ENCODE measurements around the gene PRR23B.
"Not testable (repeated sequence)": the region's sequence is repeated elsewhere in the genome, so short reads cannot be mapped to it uniquely, and the experiment has no call there.

PRR23B gene

DNA sequence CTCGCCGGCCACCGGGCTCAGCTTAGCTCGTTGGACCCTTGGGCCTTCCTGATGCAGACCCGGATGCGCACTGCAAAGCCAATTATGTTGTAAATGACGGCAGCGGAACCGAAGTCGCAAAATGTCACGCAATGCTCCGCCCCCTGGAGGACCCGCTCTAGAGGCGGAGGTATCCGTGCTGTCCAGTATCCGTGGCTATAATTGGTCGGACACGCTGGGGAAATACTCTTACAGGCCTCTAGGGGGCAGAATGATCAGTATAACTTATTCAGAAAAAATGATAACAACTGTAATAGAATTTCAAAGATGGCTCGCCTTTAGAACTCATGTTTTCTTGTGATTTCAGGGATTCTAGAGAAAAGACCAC lies at the start of gene PRR23B:
Gene PRR23B, minus strand, starts transcription at position 59 of the 367 bp plus-strand sequence. CDS start 265 bp downstream, outside the sequence.
- Mint-ChIP-seq H3K27ac (ENCODE audit: low read depth) (no peak within 1 kb of the TSS), H3K4me3 (no peak within 1 kb of the TSS), H3K27me3 (peaks cover 29% of the 10 kb centered on the region), H3K36me3 (ENCODE audit: insufficient read depth) (no peaks in the 10 kb centered on the region), H3K9me3 (peaks cover 8% of the 10 kb centered on the region), H3K4me1 (no peaks in the 10 kb centered on the region)
- ATAC-seq (replicated peaks; ENCODE audit: extremely low read depth, poor library complexity, severe bottlenecking) (no peak), DNase-seq (ENCODE audit: low spot score in 2 of 2) (no peak)

DNA sequence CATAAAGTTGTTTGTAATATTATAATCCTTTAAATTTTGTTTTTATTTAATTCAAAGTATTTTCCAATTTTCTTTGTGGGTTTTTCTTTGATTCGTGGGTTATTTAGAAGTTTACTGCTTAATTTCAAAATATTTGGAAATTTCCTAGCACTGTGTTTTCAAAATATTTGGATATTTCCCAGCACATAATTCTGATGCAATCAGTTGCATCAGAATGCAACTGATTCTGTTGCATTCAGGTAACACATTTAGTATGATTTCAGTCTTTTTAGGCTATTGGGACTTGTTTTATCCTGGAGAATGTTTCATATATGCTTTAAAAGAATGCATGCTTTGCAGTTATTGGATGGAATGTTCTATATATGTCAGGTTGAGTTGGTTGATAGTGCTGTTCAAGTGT lies 42.2 kb upstream of the PRR23B start:
- Mint-ChIP-seq H3K36me3 (ENCODE audit: insufficient read depth) (no peaks in the 10 kb centered on the region), H3K9me3 (peaks cover 6% of the 10 kb centered on the region), H3K27me3 (peaks cover 13% of the 10 kb centered on the region), H3K4me1 (no peaks in the 10 kb centered on the region), H3K4me3 (no peak overlapping the region), H3K27ac (ENCODE audit: low read depth) (no peak overlapping the region)
- DNase-seq (ENCODE audit: low spot score in 2 of 2) (no peak), ATAC-seq (replicated peaks; ENCODE audit: extremely low read depth, poor library complexity, severe bottlenecking) (no peak)

DNA sequence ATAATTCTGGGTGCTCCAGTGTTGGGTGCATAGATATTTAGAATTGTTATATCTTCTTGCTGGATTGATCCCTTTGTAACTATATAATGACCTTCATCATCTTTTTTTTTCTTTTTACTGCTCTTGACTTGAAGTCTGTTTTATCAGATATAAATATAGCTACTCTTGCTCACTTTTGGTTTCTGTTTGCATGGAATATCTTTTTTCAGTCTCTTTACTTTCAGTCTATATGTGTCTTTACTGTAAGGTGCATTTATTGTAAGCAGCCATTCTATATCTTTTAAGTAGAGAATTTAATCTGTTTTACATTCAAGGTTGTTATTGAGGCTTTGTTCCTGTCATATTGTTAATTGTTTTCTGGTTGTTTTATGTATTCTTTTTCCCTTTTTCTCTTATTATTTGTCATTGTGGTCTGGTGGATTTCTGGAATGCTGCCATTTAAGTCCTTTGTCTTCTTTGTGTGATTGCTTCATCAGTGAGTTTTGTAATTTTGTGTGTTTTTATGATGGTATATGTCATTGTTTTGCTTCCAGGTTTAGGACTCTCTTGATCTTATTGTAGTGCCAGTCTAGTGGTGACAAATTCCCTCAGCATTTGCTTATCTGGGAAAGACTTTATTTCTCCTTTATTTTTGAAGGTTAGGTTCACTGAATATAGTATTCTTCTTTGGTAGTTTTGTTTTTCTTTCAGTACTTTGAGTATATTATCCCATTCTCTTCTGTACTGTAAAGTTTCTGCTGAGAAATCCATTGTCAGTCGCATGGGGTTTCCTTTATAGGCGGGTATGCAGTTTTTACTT lies 32.3 kb upstream of the PRR23B start:
- Mint-ChIP-seq H3K4me1 (no peaks in the 10 kb centered on the region), H3K4me3 (no peak overlapping the region), H3K27me3 (no peaks in the 10 kb centered on the region), H3K9me3 (peaks cover 18% of the 10 kb centered on the region), H3K27ac (ENCODE audit: low read depth) (no peak overlapping the region), H3K36me3 (ENCODE audit: insufficient read depth) (no peaks in the 10 kb centered on the region)
- DNase-seq (ENCODE audit: low spot score in 2 of 2) (no peak), ATAC-seq (replicated peaks; ENCODE audit: extremely low read depth, poor library complexity, severe bottlenecking) (no peak)

DNA sequence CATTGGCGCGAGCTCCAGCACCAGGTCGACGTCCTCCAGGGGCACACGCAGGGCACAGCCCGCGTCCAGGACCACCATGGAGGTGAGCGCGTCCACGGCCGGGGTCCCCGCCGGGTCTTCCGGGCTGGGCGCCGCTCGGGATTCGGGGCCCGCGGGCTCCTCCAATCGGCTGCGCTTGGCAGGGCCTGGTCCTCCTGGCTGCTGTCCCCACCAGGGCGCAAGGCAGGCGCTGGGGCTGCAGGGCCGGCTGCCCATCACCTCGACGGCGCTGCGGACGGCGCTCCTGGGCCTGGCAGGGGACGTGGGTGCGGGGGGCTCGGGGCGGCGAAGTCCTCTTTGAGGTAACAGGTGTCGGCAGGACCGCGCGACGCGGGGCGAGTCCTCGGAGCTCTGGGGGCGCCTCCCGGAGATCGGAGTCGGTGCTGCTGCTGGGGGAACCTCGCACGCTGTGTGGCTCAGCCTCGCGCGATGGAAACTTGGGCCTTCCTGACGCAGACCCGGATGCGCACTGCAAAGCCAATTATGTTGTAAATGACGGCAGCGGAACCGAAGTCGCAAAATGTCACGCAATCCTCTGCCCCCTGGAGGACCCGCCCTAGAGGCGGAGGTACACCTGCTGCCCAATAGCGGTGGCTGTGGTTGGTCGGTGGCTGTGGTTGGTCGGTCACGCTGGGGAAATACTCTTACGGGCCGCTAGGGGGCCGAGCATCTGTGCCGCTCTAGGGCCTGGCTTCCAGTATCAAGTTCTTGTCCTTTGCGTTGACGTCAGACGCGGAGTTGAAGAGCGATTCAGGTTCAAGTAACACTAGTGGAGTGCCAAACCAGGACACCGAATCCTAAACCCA lies 23.9 kb upstream of the PRR23B start, which contains the start of gene PRR23C:
Gene PRR23C, minus strand, starts transcription at position 527 of the 845 bp plus-strand sequence. Its CDS starts 272 bp downstream, at position 255.
- H3K27me3 Mint-ChIP-seq, result peaks cover 17% of the 10 kb centered on the region
- no peak within 1 kb of the TSS for H3K27ac Mint-ChIP-seq (ENCODE audit: low read depth)
- no peaks in the 10 kb centered on the region for H3K4me1 Mint-ChIP-seq
- DNase-seq (ENCODE audit: low spot score in 2 of 2), result no peak
- H3K9me3 Mint-ChIP-seq, result no peaks in the 10 kb centered on the region
- no peak within 1 kb of the TSS for H3K4me3 Mint-ChIP-seq
- no peak for ATAC-seq (replicated peaks; ENCODE audit: extremely low read depth, poor library complexity, severe bottlenecking)
- H3K36me3 Mint-ChIP-seq (ENCODE audit: insufficient read depth), result no peaks in the 10 kb centered on the region

GRCh38 chr3:139043554-139044365 lies 23.0 kb upstream of the PRR23B start:
- no peaks in the 10 kb centered on the region for H3K36me3 Mint-ChIP-seq (ENCODE audit: insufficient read depth)
- H3K4me1 Mint-ChIP-seq, result no peaks in the 10 kb centered on the region
- no peak for ATAC-seq (replicated peaks; ENCODE audit: extremely low read depth, poor library complexity, severe bottlenecking)
- no peak overlapping the region for H3K27ac Mint-ChIP-seq (ENCODE audit: low read depth)
- no peak for DNase-seq (ENCODE audit: low spot score in 2 of 2)
- H3K9me3 Mint-ChIP-seq, result no peaks in the 10 kb centered on the region
- H3K4me3 Mint-ChIP-seq, result no peak overlapping the region
- peaks cover 21% of the 10 kb centered on the region for H3K27me3 Mint-ChIP-seq

GRCh38 chr3:139037478-139037877 lies 16.8 kb upstream of the PRR23B start:
- DNase-seq (ENCODE audit: low spot score in 2 of 2) (no peak), ATAC-seq (replicated peaks; ENCODE audit: extremely low read depth, poor library complexity, severe bottlenecking) (no peak)
- no peak overlapping the region for H3K27ac Mint-ChIP-seq (ENCODE audit: low read depth)
- H3K36me3 Mint-ChIP-seq (ENCODE audit: insufficient read depth), result no peaks in the 10 kb centered on the region
- H3K27me3 Mint-ChIP-seq, result peaks cover 58% of the 10 kb centered on the region
- H3K4me3 Mint-ChIP-seq, result no peak overlapping the region
- no peaks in the 10 kb centered on the region for H3K9me3 Mint-ChIP-seq
- no peaks in the 10 kb centered on the region for H3K4me1 Mint-ChIP-seq

GRCh38 chr3:139032326-139033002 lies 11.7 kb upstream of the PRR23B start:
- no peaks in the 10 kb centered on the region for H3K4me1 Mint-ChIP-seq
- peaks cover 51% of the 10 kb centered on the region for H3K27me3 Mint-ChIP-seq
- no peaks in the 10 kb centered on the region for H3K36me3 Mint-ChIP-seq (ENCODE audit: insufficient read depth)
- H3K4me3 Mint-ChIP-seq, result no peak overlapping the region
- ATAC-seq (replicated peaks; ENCODE audit: extremely low read depth, poor library complexity, severe bottlenecking), result no peak
- H3K27ac Mint-ChIP-seq (ENCODE audit: low read depth), result no peak overlapping the region
- DNase-seq (ENCODE audit: low spot score in 2 of 2), result no peak
- H3K9me3 Mint-ChIP-seq, result peaks cover 17% of the 10 kb centered on the region

DNA sequence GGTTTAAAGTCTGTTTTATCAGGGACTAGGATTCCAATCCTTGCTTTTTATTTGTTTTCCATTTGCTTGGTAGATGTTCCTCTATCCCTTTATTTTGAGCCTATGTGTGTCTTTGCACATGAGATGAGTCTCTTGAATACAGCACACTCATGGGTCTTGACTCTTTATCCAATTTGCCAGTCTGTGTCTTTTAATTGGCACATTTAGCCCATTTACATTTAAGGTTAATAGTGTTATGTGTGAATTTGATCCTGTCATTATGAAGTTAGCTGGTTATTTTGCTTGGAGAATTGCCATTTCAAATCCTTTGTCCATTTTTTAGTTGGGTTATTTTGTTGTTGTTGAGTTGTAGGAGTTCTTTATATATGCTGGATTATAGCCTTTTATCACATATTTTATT lies 9.8 kb upstream of the PRR23B start:
- not testable (repeated sequence) for DNase-seq (ENCODE audit: low spot score in 2 of 2); H3K4me1 Mint-ChIP-seq; H3K4me3 Mint-ChIP-seq; H3K36me3 Mint-ChIP-seq (ENCODE audit: insufficient read depth); H3K27ac Mint-ChIP-seq (ENCODE audit: low read depth); ATAC-seq (replicated peaks; ENCODE audit: extremely low read depth, poor library complexity, severe bottlenecking)
- peaks cover 17% of the 10 kb centered on the region for H3K9me3 Mint-ChIP-seq
- H3K27me3 Mint-ChIP-seq, result peaks cover 32% of the 10 kb centered on the region

- ATAC-seq (replicated peaks; ENCODE audit: extremely low read depth, poor library complexity, severe bottlenecking) (no peak), DNase-seq (ENCODE audit: low spot score in 2 of 2) (no peak)
- Mint-ChIP-seq H3K27ac (ENCODE audit: low read depth) (no peak overlapping the region), H3K4me1 (no peaks in the 10 kb centered on the region), H3K9me3 (peaks cover 5% of the 10 kb centered on the region), H3K36me3 (ENCODE audit: insufficient read depth) (no peaks in the 10 kb centered on the region), H3K27me3 (peaks cover 5% of the 10 kb centered on the region), H3K4me3 (no peak overlapping the region)
Observed at GRCh38 chr3:139024968-139025367, 4.2 kb upstream of the PRR23B start.

DNA sequence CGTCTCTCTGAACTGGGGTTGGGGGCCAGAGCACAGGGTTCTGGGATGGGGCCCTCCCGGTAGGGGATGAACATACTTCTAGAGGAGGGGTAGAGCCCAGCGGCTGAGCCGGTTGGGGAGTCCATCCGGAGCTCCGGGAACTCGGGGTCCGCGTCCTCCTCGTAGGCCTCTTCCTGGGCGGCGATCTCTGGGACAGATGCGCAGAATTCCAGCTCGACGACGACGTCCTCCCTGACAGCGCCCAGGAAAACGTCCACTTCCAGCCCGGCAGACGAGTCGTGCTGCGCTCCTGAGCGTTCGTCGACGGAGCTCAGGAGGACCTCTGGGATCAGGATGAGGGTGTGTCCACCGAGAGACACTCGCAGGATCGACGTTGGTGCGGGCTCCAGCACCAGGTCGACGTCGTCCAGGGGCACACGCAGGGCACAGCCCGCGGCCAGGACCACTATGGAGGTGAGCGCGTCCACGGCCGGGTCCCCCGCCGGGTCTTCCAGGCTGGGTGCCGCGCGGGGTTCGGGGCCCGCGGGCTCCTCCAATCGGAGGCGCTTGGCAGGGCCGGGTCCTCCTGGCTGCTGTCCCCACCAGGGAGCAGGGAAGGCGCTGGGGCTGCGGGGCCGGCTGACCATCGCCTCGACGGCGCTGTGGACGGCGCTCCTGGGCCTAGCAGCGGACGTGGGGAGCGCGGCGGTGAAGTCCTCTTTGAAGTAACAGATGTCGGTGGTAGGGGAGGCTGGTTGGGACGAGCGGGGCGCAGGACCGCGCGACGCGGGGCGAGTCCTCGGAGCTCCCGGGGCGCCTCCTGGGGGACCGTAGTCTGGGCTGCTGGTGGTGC lies 474 bp downstream of the PRR23B start:
- Mint-ChIP-seq H3K27me3 (peaks cover 29% of the 10 kb centered on the region), H3K4me1 (no peaks in the 10 kb centered on the region), H3K36me3 (ENCODE audit: insufficient read depth) (no peaks in the 10 kb centered on the region), H3K4me3 (no peak overlapping the region), H3K9me3 (peaks cover 8% of the 10 kb centered on the region), H3K27ac (ENCODE audit: low read depth) (no peak overlapping the region)
- ATAC-seq (replicated peaks; ENCODE audit: extremely low read depth, poor library complexity, severe bottlenecking), result no peak
- no peak for DNase-seq (ENCODE audit: low spot score in 2 of 2)

- Mint-ChIP-seq H3K36me3 (ENCODE audit: insufficient read depth) (no peaks in the 10 kb centered on the region), H3K4me1 (no peaks in the 10 kb centered on the region), H3K27me3 (peaks cover 29% of the 10 kb centered on the region), H3K4me3 (no peak overlapping the region), H3K27ac (ENCODE audit: low read depth) (no peak overlapping the region), H3K9me3 (peaks cover 8% of the 10 kb centered on the region)
- ATAC-seq (replicated peaks; ENCODE audit: extremely low read depth, poor library complexity, severe bottlenecking) (no peak), DNase-seq (ENCODE audit: low spot score in 2 of 2) (no peak)
Observed at GRCh38 chr3:139016430-139017048, 4.2 kb downstream of the PRR23B start.

Data from central memory CD8-positive, alpha-beta T cell (primary cell).